NB4 (cell line): ENCODE data around the gene GNB2.

Experiments
- CTCF ChIP-seq: IDR thresholded peaks from one replicate; pipeline ENCODE4 v1.5.1; 2012; ENCODE audit warnings: low read depth, low read length
- MAX ChIP-seq: IDR thresholded peaks from 2 replicates; pipeline ENCODE4 v1.6.1; 2011; ENCODE audit warnings: low read depth, low read length

- TF ChIP-seq CTCF (no peak), MAX (no peak)
Observed at GRCh38 chr7:100686201-100686821, 12.8 kb downstream of the GNB2 start.
